GM13977 (cell line): ENCODE results near the gene ABHD17B.

Source experiments
- DNase-seq: peaks from one replicate; pipeline ENCODE4 v3.0.0; 2012; ENCODE audit warnings: low spot score
- CTCF ChIP-seq: IDR thresholded peaks from 2 replicates; pipeline ENCODE4 v1.5.1; 2012; ENCODE audit warnings: mild to moderate bottlenecking, control low read depth; ENCODE audit not compliant: insufficient read depth; ENCODE audit errors: extremely low read depth, missing control alignments
- in situ Hi-C: fragments of 300-500 bp; cut with MboI; formaldehyde crosslinking; loops from one replicate; pipeline ENCODE4 v1.12.0; 2022; ENCODE audit warnings: low sequenced_read_pairs, low pct_unique_long_range_greater_than_20kb, mixed read lengths, inconsistent platforms; ENCODE audit not compliant: unreplicated experiment

ABHD17B gene

GRCh38 chr9:71928806-71929205, 17.8 kb upstream of the ABHD17B start:
- no peak for TF ChIP-seq CTCF
- in situ Hi-C loops: no loop called here
- DNase-seq: no peak

GRCh38 chr9:71928376-71928775, 17.4 kb upstream of the ABHD17B start:
- DNase-seq: no peak
- in situ Hi-C loops: no loop called here
- TF ChIP-seq CTCF: no peak

GRCh38 chr9:71925834-71926233, 14.8 kb upstream of the ABHD17B start:
- no peak for TF ChIP-seq CTCF
- in situ Hi-C loops: no loop called here
- no peak for DNase-seq

GRCh38 chr9:71924576-71924975, 13.6 kb upstream of the ABHD17B start:
- in situ Hi-C loops: no loop called here
- DNase-seq: no peak
- no peak for TF ChIP-seq CTCF

- in situ Hi-C loops: no loop called here
- TF ChIP-seq CTCF: no peak
- DNase-seq: no peak
Observed at GRCh38 chr9:71921190-71921814, 10.3 kb upstream of the ABHD17B start.

- TF ChIP-seq CTCF: no peak
- DNase-seq: no peak
- in situ Hi-C loops: no loop called here
Observed at GRCh38 chr9:71920456-71921189, 9.6 kb upstream of the ABHD17B start.
